Neural progenitor cell (in vitro differentiated cells): Measurements from ENCODE around the gene SLC44A2.

Experiments used
- CTCF ChIP-seq: fragments of 200-600 bp; sonication (generic); IDR thresholded peaks from 2 replicates; pipeline ENCODE4 v1.5.1; 2017; ENCODE audit warnings: antibody characterized with exemption, mild to moderate bottlenecking
- EZH2 ChIP-seq: fragments of 200-600 bp; sonication (generic); IDR thresholded peaks from 2 replicates; pipeline ENCODE4 v1.6.1; 2017; ENCODE audit warnings: antibody characterized with exemption, mild to moderate bottlenecking, moderate library complexity
- EZH2phosphoT487 ChIP-seq: fragments of 200-600 bp; sonication (generic); IDR thresholded peaks from 2 replicates; pipeline ENCODE4 v1.6.1; 2017; ENCODE audit warnings: antibody characterized with exemption

- TF ChIP-seq CTCF = no peak
- TF ChIP-seq EZH2 = no peak
- no peak for TF ChIP-seq EZH2phosphoT487
These were observed 13.4 kb upstream of the SLC44A2 start for GRCh38 chr19:10611907-10612306.
